Endothelial cell of umbilical vein (primary cell): ENCODE data around the gene ZCWPW1. TPM values are rescaled to one million over a fixed set of nuclear protein-coding genes. Genes with fewer than 3 reads are reported as not detected.

Source experiments
- BruUV-seq: library from RNA; stranded (reverse); fragments of 400-500 nt; replicated peaks from 2 replicates; lab custom pipeline; 2021; lab: Mats Ljungman, UMichigan
- CTCF ChIA-PET: fragments of 300-600, 350-600 bp; sonication (Branson Sonifier 250); formaldehyde crosslinking; loops from one replicate; lab custom pipeline; 2021; ENCODE audit warnings: antibody characterized with exemption, inconsistent platforms; lab: Charles Lee
- POLR2A ChIA-PET: fragments of 300-600, 350-600 bp; sonication (Branson Sonifier 250); formaldehyde crosslinking; loops from one replicate; lab custom pipeline; 2021; ENCODE audit warnings: antibody characterized with exemption, inconsistent platforms; lab: Charles Lee
- DNase-seq: peaks from one replicate; pipeline ENCODE4 v3.0.0-alpha.2; 2011; ENCODE audit warnings: low read depth, low spot score
- FAIRE-seq: peaks from 2 replicates; lab custom pipeline; 2011; peaks lifted over from hg19 to GRCh38; lab: Jason Lieb, UNC
- H2AFZ ChIP-seq: 2 replicates; pipeline ENCODE4 v1.6.0; 2012; ENCODE audit warnings: low read depth, low read length, control low read depth, inconsistent platforms
- H3K27ac ChIP-seq: 2 replicates; pipeline ENCODE4 v1.5.1; 2011; ENCODE audit warnings: low read depth, mild to moderate bottlenecking, control low read depth, low read length, moderate library complexity; ENCODE audit not compliant: insufficient read depth
- H3K27me3 ChIP-seq, 2 experiments: 2 replicates each; pipeline versions ENCODE4 v1.6.0 to v1.6.1; 2011; ENCODE audit warnings: low read length in 2 of 2, mixed read lengths in 1 of 2; ENCODE audit not compliant: control insufficient read depth in 2 of 2, insufficient read depth in 2 of 2
- H3K36me3 ChIP-seq, 2 experiments: 2 replicates in 1 of 2; 3 replicates in 1 of 2; pipeline ENCODE4 v1.5.1; 2011; ENCODE audit warnings: low read length in 2 of 2, mild to moderate bottlenecking in 1 of 2, moderate library complexity in 1 of 2; ENCODE audit not compliant: control insufficient read depth in 2 of 2, insufficient read depth in 2 of 2; ENCODE audit errors: extremely low read depth in 1 of 2
- H3K4me1 ChIP-seq: 3 replicates; pipeline ENCODE4 v1.5.1; 2011; ENCODE audit warnings: mild to moderate bottlenecking, low read length; ENCODE audit not compliant: control insufficient read depth, insufficient read depth; ENCODE audit errors: extremely low read depth
- H3K4me2 ChIP-seq: 2 replicates; pipeline ENCODE4 v1.6.1; 2011; ENCODE audit warnings: low read length, control low read depth, mixed read lengths; ENCODE audit not compliant: insufficient read depth
- H3K4me3 ChIP-seq, 3 experiments: fragments of 200-600 bp in 1 of 3; sonication (generic), shearing (Covaris generic) in 1 of 3; replicated peaks in 1 of 3; 2 replicates each; pipeline ENCODE4 v1.5.1; 2011 to 2016; ENCODE audit warnings: control low read depth in 3 of 3, low read length in 3 of 3, mild to moderate bottlenecking in 2 of 3, inconsistent platforms in 1 of 3, low read depth in 1 of 3, moderate library complexity in 1 of 3; ENCODE audit not compliant: insufficient read depth in 1 of 3
- H3K79me2 ChIP-seq: 2 replicates; pipeline ENCODE4 v1.6.0; 2012; ENCODE audit warnings: low read length, inconsistent platforms; ENCODE audit not compliant: control insufficient read depth, insufficient read depth
- H3K9ac ChIP-seq: replicated peaks from 2 replicates; pipeline ENCODE3; 2011; ENCODE audit warnings: low read length, control low read depth; ENCODE audit not compliant: insufficient read depth; ENCODE audit errors: extremely low read depth
- H3K9me1 ChIP-seq: replicated peaks from 3 replicates; pipeline ENCODE4 v1.6.0; 2011; ENCODE audit warnings: mild to moderate bottlenecking, low read length; ENCODE audit not compliant: control insufficient read depth, insufficient read depth; ENCODE audit errors: extremely low read depth
- H3K9me3 ChIP-seq: replicated peaks from 2 replicates; pipeline ENCODE4 v1.5.1; 2012; ENCODE audit warnings: low read length, inconsistent platforms; ENCODE audit not compliant: control insufficient read depth, insufficient read depth
- H4K20me1 ChIP-seq: replicated peaks from 2 replicates; pipeline ENCODE3; 2011; ENCODE audit warnings: mild to moderate bottlenecking, low read length; ENCODE audit not compliant: control insufficient read depth, insufficient read depth; ENCODE audit errors: extremely low read depth
- CTCF ChIP-seq, 2 donors: IDR thresholded peaks; 1 replicate in 1 of 2; 2 replicates in 1 of 2; pipeline ENCODE4 v1.5.1; 2011; ENCODE audit warnings: low read length in 2 of 2, mild to moderate bottlenecking in 2 of 2, moderate library complexity in 2 of 2, control low read depth in 1 of 2, inconsistent platforms in 1 of 2, low read depth in 1 of 2; ENCODE audit not compliant: insufficient read depth in 1 of 2; ENCODE audit errors: extremely low read depth in 1 of 2
- EZH2 ChIP-seq: IDR thresholded peaks from 2 replicates; pipeline ENCODE4 v1.6.1; 2012; ENCODE audit warnings: borderline replicate concordance, low read depth, mild to moderate bottlenecking, moderate library complexity, low read length, inconsistent platforms; ENCODE audit not compliant: severe bottlenecking
- FOS ChIP-seq: IDR thresholded peaks from 2 replicates; pipeline ENCODE4 v1.6.1; 2011; ENCODE audit warnings: mild to moderate bottlenecking, low read length, moderate library complexity, borderline replicate concordance; ENCODE audit not compliant: insufficient read depth
- GATA2 ChIP-seq: IDR thresholded peaks from 2 replicates; pipeline ENCODE4 v1.7.0; 2011; ENCODE audit warnings: low read depth, mild to moderate bottlenecking, moderate library complexity, mixed read lengths, low read length; ENCODE audit not compliant: insufficient read length, insufficient read depth
- JUN ChIP-seq: IDR thresholded peaks from 2 replicates; pipeline ENCODE4 v1.6.1; 2011; ENCODE audit warnings: borderline replicate concordance, low read depth; ENCODE audit not compliant: insufficient read length, insufficient read depth
- MAX ChIP-seq: IDR thresholded peaks from 2 replicates; pipeline ENCODE4 v1.6.1; 2011; ENCODE audit not compliant: insufficient read depth, insufficient read length
- MYC ChIP-seq: IDR thresholded peaks from one replicate; pipeline ENCODE4 v1.6.1; 2011; ENCODE audit warnings: mild to moderate bottlenecking, low read depth, low read length
- POLR2A ChIP-seq: IDR thresholded peaks from 2 replicates; pipeline ENCODE4 v1.6.1; 2012; ENCODE audit warnings: low read depth, mild to moderate bottlenecking, control low read depth, low read length
- POLR2AphosphoS5 ChIP-seq: IDR thresholded peaks from 2 replicates; pipeline ENCODE4 v1.6.1; 2012; ENCODE audit warnings: low read depth, mild to moderate bottlenecking, control low read depth, low read length, moderate library complexity; ENCODE audit not compliant: insufficient read depth
- dilution Hi-C: fragments of 300-500 bp; cut with MboI; formaldehyde crosslinking; loops from one replicate; pipeline ENCODE4 v1.15.0; 2019; ENCODE audit warnings: low sequenced_read_pairs; ENCODE audit not compliant: extremely low pct_ligation_motif_present
- intact Hi-C: fragments of 100-400 bp; cut with micrococcal nuclease; formaldehyde crosslinking; loops from one replicate; pipeline ENCODE4 v1.10.0; 2022
- polyA plus RNA-seq, 4 experiments: library from polyadenylated mRNA; depleted of rRNA in 3 of 4; stranded (reverse) in 3 of 4; unstranded in 1 of 4; fragments of >200 nt; gene quantifications; 2 replicates each; pipeline versions ENCODE4 v1.2.1 to v1.2.3, GENCODE V29; 2011 to 2012; ENCODE audit warnings: missing spikeins in 1 of 4
- total RNA-seq: library from RNA; stranded (reverse); gene quantifications from 2 replicates; pipeline ENCODE4 v1.2.3, GENCODE V29; 2021

Gene ZCWPW1
- total and polyA plus RNA-seq, 2 donors (not counting 3 experiments of a cell fraction or from before 2014, with no cell fraction given): 0.31 to 0.32 TPM

GRCh38 chr7:100358027-100358856 lies 70.3 kb downstream of the ZCWPW1 start, which contains the start of gene PILRB:
PILRB (plus strand) TSS chr7:100358117; CDS start chr7:100358303, 186 bp downstream.
- Histone ChIP-seq H3K9ac (no peak within 1 kb of the TSS), H4K20me1 (no peaks in the 10 kb centered on the region), H3K79me2 (no peaks in the 10 kb centered on the region), H3K36me3 (peaks cover 2 to 69% of the 10 kb centered on the region in 2 experiments), H3K4me3 (no peak within 1 kb of the TSS), H3K9me3 (no peaks in the 10 kb centered on the region), H3K4me1 (no peaks in the 10 kb centered on the region), H2AFZ (no peak within 1 kb of the TSS), H3K27me3 (no peaks in the 10 kb centered on the region), H3K4me2 (no peak within 1 kb of the TSS), H3K9me1 (no peaks in the 10 kb centered on the region), H3K27ac (no peak within 1 kb of the TSS)
- intact Hi-C loops (loop anchor here (5.0 kb wide), 1 partner anchor 49 kb away; no protein-coding TSS in a partner anchor), dilution Hi-C loops (no loop called here)
- DNase-seq: no peak
- CTCF ChIA-PET: no interaction called here
- POLR2A ChIA-PET: no interaction called here
- no TSS peak for BruUV-seq
- no peak for FAIRE-seq
- TF ChIP-seq FOS (no peak), EZH2 (no peak), MAX (no peak), GATA2 (no peak), JUN (no peak), POLR2AphosphoS5 (no peak), CTCF (IDR thresholded peaks at IDR 0.05; ENCODE audit: extremely low read depth in 1 of 2, insufficient read depth in 1 of 2, low read depth in 1 of 2, low read length in 2 of 2) (no peak), POLR2A (no peak), MYC (no peak)
